SK-N-SH (cell line): ENCODE data around the gene PTGFRN.

Experiments used
- EP300 ChIP-seq, 2 experiments: IDR thresholded peaks; 2 replicates each; pipeline versions ENCODE4 v1.4.0 to v1.6.1; 2012; ENCODE audit warnings: borderline replicate concordance in 1 of 2, low read depth in 1 of 2, low read length in 1 of 2
- FOXM1 ChIP-seq: IDR thresholded peaks from 2 replicates; pipeline ENCODE4 v1.4.0; 2012; ENCODE audit warnings: low read depth, mild to moderate bottlenecking
- JUND ChIP-seq: IDR thresholded peaks from 2 replicates; pipeline ENCODE4 v1.4.0; 2012
- NRF1 ChIP-seq: IDR thresholded peaks from 2 replicates; pipeline ENCODE4 v1.6.1; 2012; ENCODE audit warnings: low read depth, mild to moderate bottlenecking, low read length
- POLR2AphosphoS5 ChIP-seq: IDR thresholded peaks from 2 replicates; pipeline ENCODE4 v1.6.1; 2012; ENCODE audit warnings: low read depth, low read length
- RFX5 ChIP-seq: IDR thresholded peaks from 2 replicates; pipeline ENCODE4 v1.6.1; 2012; ENCODE audit warnings: mild to moderate bottlenecking, improper control_type of control experiment, low read length
- SIN3A ChIP-seq: IDR thresholded peaks from 2 replicates; pipeline ENCODE4 v1.6.1; 2012; ENCODE audit warnings: low read depth, mild to moderate bottlenecking, low read length, moderate library complexity, borderline replicate concordance
- TAF1 ChIP-seq: IDR thresholded peaks from 2 replicates; pipeline ENCODE4 v1.6.1; 2012; ENCODE audit warnings: low read depth, mild to moderate bottlenecking, low read length, moderate library complexity, borderline replicate concordance
- TF ChIP-seq, protein P1 (sequence below): fragments of 200-600 bp; sonication (generic); IDR thresholded peaks from 2 replicates; pipeline ENCODE4 v1.6.1; 2017; ENCODE audit warnings: antibody characterized with exemption, mild to moderate bottlenecking, moderate library complexity
- TF ChIP-seq, protein P2 (sequence below): IDR thresholded peaks from 2 replicates; pipeline ENCODE4 v1.6.1; 2012; ENCODE audit warnings: mild to moderate bottlenecking, low read depth, low read length, moderate library complexity

GRCh38 chr1:116948642-116949041 is 38.9 kb downstream of the PTGFRN start:
- TF ChIP-seq SIN3A (no peak), RFX5 (no peak), EP300 (IDR thresholded peaks at IDR 0.05; ENCODE audit: borderline replicate concordance in 1 of 2, low read depth in 1 of 2, low read length in 1 of 2) (no peak), JUND (no peak), TAF1 (no peak), FOXM1 (no peak), NRF1 (no peak), POLR2AphosphoS5 (no peak)
- TF ChIP-seq, protein P1, sequence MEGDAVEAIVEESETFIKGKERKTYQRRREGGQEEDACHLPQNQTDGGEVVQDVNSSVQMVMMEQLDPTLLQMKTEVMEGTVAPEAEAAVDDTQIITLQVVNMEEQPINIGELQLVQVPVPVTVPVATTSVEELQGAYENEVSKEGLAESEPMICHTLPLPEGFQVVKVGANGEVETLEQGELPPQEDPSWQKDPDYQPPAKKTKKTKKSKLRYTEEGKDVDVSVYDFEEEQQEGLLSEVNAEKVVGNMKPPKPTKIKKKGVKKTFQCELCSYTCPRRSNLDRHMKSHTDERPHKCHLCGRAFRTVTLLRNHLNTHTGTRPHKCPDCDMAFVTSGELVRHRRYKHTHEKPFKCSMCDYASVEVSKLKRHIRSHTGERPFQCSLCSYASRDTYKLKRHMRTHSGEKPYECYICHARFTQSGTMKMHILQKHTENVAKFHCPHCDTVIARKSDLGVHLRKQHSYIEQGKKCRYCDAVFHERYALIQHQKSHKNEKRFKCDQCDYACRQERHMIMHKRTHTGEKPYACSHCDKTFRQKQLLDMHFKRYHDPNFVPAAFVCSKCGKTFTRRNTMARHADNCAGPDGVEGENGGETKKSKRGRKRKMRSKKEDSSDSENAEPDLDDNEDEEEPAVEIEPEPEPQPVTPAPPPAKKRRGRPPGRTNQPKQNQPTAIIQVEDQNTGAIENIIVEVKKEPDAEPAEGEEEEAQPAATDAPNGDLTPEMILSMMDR: no peak
- TF ChIP-seq, protein P2, sequence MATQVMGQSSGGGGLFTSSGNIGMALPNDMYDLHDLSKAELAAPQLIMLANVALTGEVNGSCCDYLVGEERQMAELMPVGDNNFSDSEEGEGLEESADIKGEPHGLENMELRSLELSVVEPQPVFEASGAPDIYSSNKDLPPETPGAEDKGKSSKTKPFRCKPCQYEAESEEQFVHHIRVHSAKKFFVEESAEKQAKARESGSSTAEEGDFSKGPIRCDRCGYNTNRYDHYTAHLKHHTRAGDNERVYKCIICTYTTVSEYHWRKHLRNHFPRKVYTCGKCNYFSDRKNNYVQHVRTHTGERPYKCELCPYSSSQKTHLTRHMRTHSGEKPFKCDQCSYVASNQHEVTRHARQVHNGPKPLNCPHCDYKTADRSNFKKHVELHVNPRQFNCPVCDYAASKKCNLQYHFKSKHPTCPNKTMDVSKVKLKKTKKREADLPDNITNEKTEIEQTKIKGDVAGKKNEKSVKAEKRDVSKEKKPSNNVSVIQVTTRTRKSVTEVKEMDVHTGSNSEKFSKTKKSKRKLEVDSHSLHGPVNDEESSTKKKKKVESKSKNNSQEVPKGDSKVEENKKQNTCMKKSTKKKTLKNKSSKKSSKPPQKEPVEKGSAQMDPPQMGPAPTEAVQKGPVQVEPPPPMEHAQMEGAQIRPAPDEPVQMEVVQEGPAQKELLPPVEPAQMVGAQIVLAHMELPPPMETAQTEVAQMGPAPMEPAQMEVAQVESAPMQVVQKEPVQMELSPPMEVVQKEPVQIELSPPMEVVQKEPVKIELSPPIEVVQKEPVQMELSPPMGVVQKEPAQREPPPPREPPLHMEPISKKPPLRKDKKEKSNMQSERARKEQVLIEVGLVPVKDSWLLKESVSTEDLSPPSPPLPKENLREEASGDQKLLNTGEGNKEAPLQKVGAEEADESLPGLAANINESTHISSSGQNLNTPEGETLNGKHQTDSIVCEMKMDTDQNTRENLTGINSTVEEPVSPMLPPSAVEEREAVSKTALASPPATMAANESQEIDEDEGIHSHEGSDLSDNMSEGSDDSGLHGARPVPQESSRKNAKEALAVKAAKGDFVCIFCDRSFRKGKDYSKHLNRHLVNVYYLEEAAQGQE: no peak
